NT2/D1 (cell line): ENCODE measurements around the gene FOXP1.

Experiments
- DNase-seq: peaks from one replicate; pipeline ENCODE4 v3.0.0-alpha.2; 2011; ENCODE audit warnings: low read depth, low spot score
- H3K27me3 ChIP-seq: 2 replicates; pipeline ENCODE4 v1.6.0; 2011; ENCODE audit warnings: mild to moderate bottlenecking; ENCODE audit not compliant: insufficient read length, insufficient read depth
- H3K36me3 ChIP-seq: 2 replicates; pipeline ENCODE4 v1.6.1; 2011; ENCODE audit warnings: mild to moderate bottlenecking, low read length, mixed read lengths; ENCODE audit not compliant: insufficient read depth, insufficient read length
- H3K4me1 ChIP-seq: 2 replicates; pipeline ENCODE4 v1.5.1; 2011; ENCODE audit not compliant: insufficient read depth, insufficient read length
- H3K4me3 ChIP-seq: 2 replicates; pipeline ENCODE4 v1.5.1; 2011; ENCODE audit warnings: low read depth; ENCODE audit not compliant: insufficient read length
- H3K9ac ChIP-seq: 2 replicates; pipeline ENCODE4 v1.6.0; 2011; ENCODE audit warnings: low read depth; ENCODE audit not compliant: insufficient read length
- H3K9me3 ChIP-seq: 2 replicates; pipeline ENCODE4 v1.5.1; 2011; ENCODE audit warnings: mild to moderate bottlenecking, low read length; ENCODE audit not compliant: insufficient read depth
- SUZ12 ChIP-seq: IDR thresholded peaks from 2 replicates; pipeline ENCODE4 v1.6.1; 2011; ENCODE audit not compliant: insufficient read length, insufficient read depth; ENCODE audit errors: extremely low read depth
- YY1 ChIP-seq: IDR thresholded peaks from 2 replicates; pipeline ENCODE4 v1.6.1; 2011; ENCODE audit not compliant: insufficient read length, insufficient read depth
- ZNF274 ChIP-seq: IDR thresholded peaks from 2 replicates; pipeline ENCODE4 v1.6.1; 2011; ENCODE audit warnings: mild to moderate bottlenecking, low read depth, low read length

The FOXP1 gene

DNA sequence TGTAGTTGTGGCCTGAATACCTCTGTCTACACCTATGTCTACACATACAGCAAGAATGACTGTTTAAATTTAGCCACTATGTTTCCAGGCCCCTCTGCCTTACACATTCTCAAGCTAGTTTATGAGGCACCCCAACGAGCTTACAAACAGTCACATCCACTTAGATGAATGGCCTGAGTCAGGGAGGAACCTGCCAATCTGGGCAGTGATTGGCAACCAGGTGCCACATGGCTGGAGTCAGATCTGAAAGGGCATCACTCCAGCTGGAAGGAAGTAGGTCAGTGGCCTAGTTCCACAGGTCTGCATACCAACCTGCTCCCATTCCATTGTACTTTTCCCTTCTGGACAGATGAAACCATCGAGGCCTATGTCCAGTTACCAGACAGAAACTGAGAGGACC is 136.3 kb downstream of the FOXP1 start:
- TF ChIP-seq SUZ12: no peak
- no peak for TF ChIP-seq YY1
- TF ChIP-seq ZNF274: no peak
- Histone ChIP-seq H3K9ac (no peak overlapping the region), H3K27me3 (no peaks in the 10 kb centered on the region), H3K4me3 (no peak overlapping the region), H3K36me3 (no peaks in the 10 kb centered on the region), H3K4me1 (no peaks in the 10 kb centered on the region), H3K9me3 (no peaks in the 10 kb centered on the region)
- no peak for DNase-seq

DNA sequence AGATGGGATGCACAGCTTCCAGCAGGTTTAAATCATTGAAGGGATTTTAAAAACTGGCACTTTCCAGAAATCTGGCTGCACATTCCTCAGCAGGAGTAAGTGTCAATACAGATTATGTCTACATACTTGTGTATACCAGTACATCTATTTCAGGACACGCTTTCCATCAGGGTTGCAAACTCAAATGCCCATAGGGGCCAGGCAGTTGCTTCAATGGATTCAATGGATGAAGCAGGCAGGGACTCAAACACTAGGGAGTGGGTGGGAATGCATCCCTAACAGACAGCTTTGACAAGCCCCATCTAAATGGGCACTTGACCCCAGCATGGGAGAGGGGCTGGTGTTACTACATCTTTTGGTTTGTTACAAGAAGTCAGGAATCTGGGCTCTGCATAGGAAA is 136.8 kb downstream of the FOXP1 start:
- Histone ChIP-seq H3K9ac (no peak overlapping the region), H3K27me3 (no peaks in the 10 kb centered on the region), H3K36me3 (no peaks in the 10 kb centered on the region), H3K9me3 (no peaks in the 10 kb centered on the region), H3K4me1 (no peaks in the 10 kb centered on the region), H3K4me3 (no peak overlapping the region)
- no peak for DNase-seq
- TF ChIP-seq SUZ12: no peak
- TF ChIP-seq YY1: no peak
- TF ChIP-seq ZNF274: no peak

DNA sequence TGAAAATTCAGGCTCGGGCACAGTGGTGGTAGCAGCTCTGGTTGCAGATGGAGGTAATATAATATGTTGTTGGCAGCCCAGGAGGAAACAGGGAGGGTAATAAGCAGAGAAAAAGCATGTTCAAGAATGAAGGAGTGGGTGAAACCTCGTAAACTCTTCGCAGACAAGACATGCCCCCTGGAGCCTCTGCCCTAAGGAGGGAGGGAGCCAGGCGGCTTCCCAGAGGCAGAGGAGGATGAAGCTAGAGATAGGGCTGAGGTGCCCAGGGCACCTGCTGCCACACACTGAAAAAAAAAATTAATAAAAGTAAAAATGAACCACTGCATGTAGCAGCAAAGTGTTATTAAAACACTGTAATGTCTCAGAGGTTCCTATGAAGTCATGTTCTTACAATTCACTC is 137.3 kb downstream of the FOXP1 start:
- no peaks in the 10 kb centered on the region for H3K27me3 ChIP-seq
- H3K4me3 ChIP-seq: no peak overlapping the region
- H3K9me3 ChIP-seq: no peaks in the 10 kb centered on the region
- H3K4me1 ChIP-seq: no peaks in the 10 kb centered on the region
- no peak for DNase-seq
- no peaks in the 10 kb centered on the region for H3K36me3 ChIP-seq
- no peak overlapping the region for H3K9ac ChIP-seq
- TF ChIP-seq YY1: no peak
- TF ChIP-seq SUZ12: no peak
- no peak for TF ChIP-seq ZNF274

DNA sequence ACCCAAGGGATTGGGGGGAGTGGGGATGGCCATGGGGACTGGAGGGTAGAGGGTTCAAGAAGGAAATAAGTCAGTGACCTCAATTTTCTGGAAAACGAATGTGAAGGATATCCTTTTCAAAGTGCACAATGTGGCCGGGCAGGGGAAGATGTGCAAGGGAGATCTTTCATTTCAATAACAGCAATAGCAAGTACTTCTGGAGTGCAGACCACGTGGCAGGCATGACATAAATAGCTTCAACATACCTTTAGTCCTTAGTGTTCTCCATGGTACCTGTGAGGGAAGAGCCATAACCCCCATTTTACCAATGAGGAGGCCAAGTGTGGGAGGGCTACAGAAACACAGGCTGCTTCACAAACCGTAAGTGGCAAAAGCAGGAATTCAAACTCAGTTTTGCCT is 138.7 kb downstream of the FOXP1 start:
- no peaks in the 10 kb centered on the region for H3K27me3 ChIP-seq
- no peaks in the 10 kb centered on the region for H3K36me3 ChIP-seq
- TF ChIP-seq SUZ12 (no peak), YY1 (no peak), ZNF274 (no peak)
- H3K4me3 ChIP-seq: no peak overlapping the region
- no peaks in the 10 kb centered on the region for H3K4me1 ChIP-seq
- no peak overlapping the region for H3K9ac ChIP-seq
- DNase-seq: no peak
- no peaks in the 10 kb centered on the region for H3K9me3 ChIP-seq

DNA sequence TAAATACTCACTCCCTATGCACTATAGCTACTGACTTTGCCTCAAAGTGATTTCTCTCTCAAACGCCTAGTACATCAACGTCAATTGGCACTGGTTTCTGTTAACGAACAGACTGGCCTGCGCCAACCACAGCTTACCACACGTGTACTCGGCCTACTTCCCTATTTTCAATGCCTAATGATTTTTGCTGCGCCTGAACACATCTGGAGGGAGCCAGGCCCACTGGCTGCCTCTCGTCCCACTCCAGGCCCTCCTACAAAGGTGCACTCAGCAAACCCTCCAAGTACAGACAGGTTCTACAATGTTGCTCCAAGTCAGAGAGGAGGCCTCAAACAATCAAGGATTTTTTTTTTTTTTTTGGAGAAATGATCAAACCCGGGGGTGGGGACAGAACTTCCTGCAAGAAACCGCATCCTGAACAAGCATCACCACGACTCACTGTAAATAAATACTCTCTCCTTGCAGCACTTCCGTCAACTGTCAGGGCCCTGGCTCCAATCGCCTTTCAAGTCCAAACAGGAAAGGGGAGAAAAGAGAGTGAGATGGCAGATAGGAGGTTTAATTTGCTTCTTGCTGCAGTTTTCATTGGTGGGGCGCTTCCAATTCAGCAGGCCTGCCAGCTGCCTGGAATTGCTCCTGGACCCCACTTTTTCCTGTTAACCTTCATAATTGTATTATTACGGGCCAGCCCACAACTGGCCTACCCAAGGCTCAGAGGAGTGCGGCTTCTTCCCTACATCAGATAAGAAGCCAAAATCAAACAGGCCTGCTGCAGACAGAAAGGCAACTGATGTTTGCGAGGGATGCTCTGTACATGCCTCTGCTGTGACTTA is 139.3 kb downstream of the FOXP1 start:
- H3K27me3 ChIP-seq: no peaks in the 10 kb centered on the region
- no peak for TF ChIP-seq YY1
- no peak for DNase-seq
- no peak overlapping the region for H3K4me3 ChIP-seq
- H3K9ac ChIP-seq: no peak overlapping the region
- H3K9me3 ChIP-seq: no peaks in the 10 kb centered on the region
- no peaks in the 10 kb centered on the region for H3K4me1 ChIP-seq
- no peaks in the 10 kb centered on the region for H3K36me3 ChIP-seq

DNA sequence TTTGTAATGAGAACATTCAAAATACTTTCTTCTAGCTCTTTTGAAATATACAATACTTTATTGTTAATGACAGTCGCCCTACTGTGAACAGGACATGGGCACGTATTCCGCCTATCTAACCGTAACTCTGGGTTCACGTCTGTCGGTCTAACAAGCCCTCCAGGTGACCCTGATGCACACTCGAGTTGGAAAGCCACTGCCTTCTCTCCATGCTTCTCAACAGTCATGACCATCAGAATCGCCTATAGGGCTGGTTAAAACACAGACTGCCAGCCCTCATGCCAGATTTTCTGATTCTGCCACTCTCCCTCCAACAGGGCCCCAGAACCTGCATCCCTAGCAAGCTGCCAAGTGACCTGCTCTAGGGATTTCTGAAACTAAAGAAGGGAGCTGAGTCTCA is 140.2 kb downstream of the FOXP1 start:
- Histone ChIP-seq H3K4me1 (no peaks in the 10 kb centered on the region), H3K4me3 (no peak overlapping the region), H3K9ac (no peak overlapping the region), H3K9me3 (no peaks in the 10 kb centered on the region), H3K36me3 (no peaks in the 10 kb centered on the region), H3K27me3 (no peaks in the 10 kb centered on the region)
- DNase-seq: no peak
- TF ChIP-seq ZNF274 (no peak), SUZ12 (no peak), YY1 (no peak)

DNA sequence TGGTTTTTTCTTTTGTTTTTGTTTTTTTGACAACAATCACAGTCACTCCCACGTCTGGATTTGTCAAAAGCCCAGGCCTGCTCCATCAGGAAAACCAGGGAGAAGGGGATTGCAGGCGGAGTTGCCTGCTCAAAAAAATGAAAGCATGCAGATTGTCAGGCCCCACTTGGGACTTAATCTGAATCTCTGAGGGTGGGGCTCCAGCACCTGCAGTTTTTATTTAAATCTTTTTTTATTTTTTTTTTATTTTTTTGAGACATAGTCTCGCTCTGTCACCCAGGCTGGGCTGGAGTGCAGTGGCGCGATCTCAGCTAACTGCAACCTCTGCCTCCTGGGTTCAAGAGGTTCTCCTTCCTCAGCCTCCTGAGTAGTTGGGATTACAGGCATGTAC is 140.9 kb downstream of the FOXP1 start:
- Histone ChIP-seq H3K36me3 (no peaks in the 10 kb centered on the region), H3K9ac (no peak overlapping the region), H3K4me3 (no peak overlapping the region), H3K4me1 (no peaks in the 10 kb centered on the region), H3K27me3 (no peaks in the 10 kb centered on the region), H3K9me3 (no peaks in the 10 kb centered on the region)
- no peak for DNase-seq
- TF ChIP-seq ZNF274: no peak
- no peak for TF ChIP-seq SUZ12
- TF ChIP-seq YY1: no peak

DNA sequence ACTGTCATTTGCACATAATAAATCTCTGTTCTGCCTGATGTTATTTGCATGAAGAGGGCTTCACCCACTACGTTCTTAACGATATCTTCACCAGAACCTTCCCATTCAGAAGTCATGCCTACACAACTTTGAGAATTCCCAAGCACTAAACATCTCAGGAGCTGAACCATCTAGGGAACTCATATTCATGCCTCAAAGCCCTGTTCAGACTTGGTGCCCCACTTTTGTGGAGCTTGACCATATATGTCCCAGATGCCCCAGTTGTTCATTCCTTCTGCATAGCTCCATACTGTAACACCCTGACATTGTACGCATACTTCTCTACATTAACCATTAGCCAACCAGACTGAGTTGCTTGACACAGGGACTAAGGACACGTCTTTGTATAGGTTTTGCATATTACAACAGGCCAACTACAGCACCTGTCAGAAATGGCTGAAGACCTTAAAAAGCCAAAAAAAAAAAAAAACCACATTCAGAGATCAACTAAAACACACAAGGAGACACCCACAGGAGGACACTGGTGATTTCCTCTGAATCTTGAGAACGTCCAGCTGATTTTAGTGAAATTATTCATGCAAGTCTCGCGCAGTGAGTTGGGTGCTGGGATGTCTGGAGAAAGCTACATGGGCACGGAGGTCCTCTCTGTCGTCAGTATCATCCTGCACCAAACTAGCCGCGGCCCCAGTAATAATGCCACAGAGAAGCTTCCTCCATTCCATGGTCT is 141.4 kb downstream of the FOXP1 start:
- DNase-seq: no peak
- H3K36me3 ChIP-seq: no peaks in the 10 kb centered on the region
- no peak overlapping the region for H3K4me3 ChIP-seq
- H3K9ac ChIP-seq: no peak overlapping the region
- H3K9me3 ChIP-seq: no peaks in the 10 kb centered on the region
- H3K27me3 ChIP-seq: no peaks in the 10 kb centered on the region
- no peak for TF ChIP-seq ZNF274
- no peak for TF ChIP-seq YY1
- no peak for TF ChIP-seq SUZ12
- no peaks in the 10 kb centered on the region for H3K4me1 ChIP-seq
